ENCODE results near the gene CCDC6.
"Not testable (repeated sequence)": the region's sequence is repeated elsewhere in the genome, so short reads cannot be mapped to it uniquely, and the experiment has no call there.

Gene CCDC6

GRCh38 chr10:59771162-59771807 lies 135.1 kb downstream of the CCDC6 start:
- DNase-seq (ENCODE audit: low read depth in 2 of 2, low spot score in 1 of 2): no peak

GRCh38 chr10:59770689-59771088 lies 135.7 kb downstream of the CCDC6 start:
- no peak for DNase-seq (ENCODE audit: low read depth in 2 of 2, low spot score in 1 of 2)

- DNase-seq (ENCODE audit: low read depth in 2 of 2, low spot score in 1 of 2): no peak
Measured at GRCh38 chr10:59762505-59762904, 143.9 kb downstream of the CCDC6 start.

- DNase-seq (ENCODE audit: low read depth in 2 of 2, low spot score in 1 of 2): no peak
Measured at GRCh38 chr10:59757966-59758365, 148.4 kb downstream of the CCDC6 start.

- DNase-seq (ENCODE audit: low read depth in 2 of 2, low spot score in 1 of 2): no peak
Measured at GRCh38 chr10:59754951-59755350, 151.4 kb downstream of the CCDC6 start.

GRCh38 chr10:59753267-59753666 lies 153.1 kb downstream of the CCDC6 start, which contains the start of gene MRLN:
TSS of gene MRLN (minus strand) at chr10:59753455.
- no peak for DNase-seq (ENCODE audit: low read depth in 2 of 2, low spot score in 1 of 2)

- DNase-seq (ENCODE audit: low read depth in 2 of 2, low spot score in 1 of 2): no peak
Measured at GRCh38 chr10:59752278-59752940, 153.9 kb downstream of the CCDC6 start.

- no peak for DNase-seq (ENCODE audit: low read depth in 2 of 2, low spot score in 1 of 2)
Measured at GRCh38 chr10:59750155-59750945, 156.0 kb downstream of the CCDC6 start.

- DNase-seq (ENCODE audit: low read depth in 2 of 2, low spot score in 1 of 2): no peak
Measured at GRCh38 chr10:59748834-59749233, 157.5 kb downstream of the CCDC6 start.

- no peak for DNase-seq (ENCODE audit: low read depth in 2 of 2, low spot score in 1 of 2)
Measured at GRCh38 chr10:59745163-59745650, 161.1 kb downstream of the CCDC6 start.

- DNase-seq (ENCODE audit: low read depth in 2 of 2, low spot score in 1 of 2): not testable (repeated sequence)
Measured at GRCh38 chr10:59744762-59745161, 161.6 kb downstream of the CCDC6 start.

GRCh38 chr10:59744156-59744555 lies 162.2 kb downstream of the CCDC6 start:
- not testable (repeated sequence) for DNase-seq (ENCODE audit: low read depth in 2 of 2, low spot score in 1 of 2)

GRCh38 chr10:59741583-59741982 lies 164.8 kb downstream of the CCDC6 start:
- no peak for DNase-seq (ENCODE audit: low read depth in 2 of 2, low spot score in 1 of 2)

GRCh38 chr10:59741048-59741447 lies 165.3 kb downstream of the CCDC6 start:
- no peak for DNase-seq (ENCODE audit: low read depth in 2 of 2, low spot score in 1 of 2)

Data from stimulated activated CD8-positive, alpha-beta memory T cell treated with anti-CD3 and anti-CD28 coated beads, Interleukin-4, amount 100 ng/mL, for 4 hours (primary cell).